ENCODE measurements around the gene KIRREL1. TPM values are rescaled to one million over a fixed set of nuclear protein-coding genes. Genes with fewer than 3 reads are reported as not detected.

The KIRREL1 gene
- 10 to 100 TPM in 2 of 4 donors, 1 to 10 TPM in 2; 8.2 to 18.3 (median 12.6) TPM for total RNA-seq

GRCh38 chr1:157993147-157993917 lies at the start of gene KIRREL1:
Gene KIRREL1, plus strand, starts transcription at chr1:157993645. Its CDS starts 32 bp downstream, at chr1:157993677.
- Histone ChIP-seq H3K4me1 (peaks cover 0 to 26% (median 8%) of the 10 kb centered on the region in 4 donors), H3K27ac (peak within 1 kb of the TSS; percentile 88 to 92 (median 90)), H3K36me3 (no peaks in the 10 kb centered on the region), H3K4me3 (peak within 1 kb of the TSS; percentile 63 to 74 (median 69)), H3K27me3 (peaks cover 20% of the 10 kb centered on the region), H3K9me3 (no peaks in the 10 kb centered on the region)
- intact Hi-C loops (cut with DNase I; ENCODE audit: low total_unique reads) = loop anchor here (5.0 kb wide), 2 partner anchors 44 to 94 kb away; no protein-coding TSS in a partner anchor
- 2% methylated on average over 31 of the region's 62 CpGs; no CpG with 5 or more reads in 1 of the 2 donors for WGBS, 2 donors (ENCODE audit: low coverage in 1 of 2)
- peak; percentile 50 for DNase-seq
- in situ Hi-C loops (cut with MboI; ENCODE audit: low pct_ligation_motif_present in 1 of 4, low pct_unique_long_range_greater_than_20kb in 1 of 4, low sequenced_read_pairs in 3 of 4) = loop anchor here in 1 of 4 donors (25.0 kb wide), 1 partner anchor 94 kb away; no protein-coding TSS in a partner anchor
- TF ChIP-seq POLR2A (IDR thresholded peaks at IDR 0.05) = no peak
- peak in 2 of 3 donors; percentile 41 to 72 for TF ChIP-seq POLR2AphosphoS5 (IDR thresholded peaks at IDR 0.05)

GRCh38 chr1:157944663-157945280 lies 48.7 kb upstream of the KIRREL1 start:
- Histone ChIP-seq H3K4me3 (no peak overlapping the region), H3K4me1 (peaks cover 0 to 5% (median 0%) of the 10 kb centered on the region in 4 donors), H3K9me3 (no peaks in the 10 kb centered on the region), H3K27ac (no peak overlapping the region), H3K27me3 (no peaks in the 10 kb centered on the region), H3K36me3 (no peaks in the 10 kb centered on the region)
- TF ChIP-seq POLR2AphosphoS5 (IDR thresholded peaks at IDR 0.05) (no peak), EP300 (IDR thresholded peaks at IDR 0.05; ENCODE audit: low read depth) (no peak), CTCF (IDR thresholded peaks at IDR 0.05) (no peak), POLR2A (IDR thresholded peaks at IDR 0.05) (no peak)
- DNase-seq = no peak
- 38 to 61% methylated on average over 2 to 5 of the region's 5 CpGs for WGBS, 2 donors (ENCODE audit: low coverage in 1 of 2)
- intact Hi-C loops (cut with DNase I; ENCODE audit: low total_unique reads) = no loop called here
- in situ Hi-C loops (cut with MboI; ENCODE audit: low pct_ligation_motif_present in 1 of 4, low pct_unique_long_range_greater_than_20kb in 1 of 4, low sequenced_read_pairs in 3 of 4) = no loop called here

GRCh38 chr1:157948312-157949073 lies 45.0 kb upstream of the KIRREL1 start:
- Histone ChIP-seq H3K4me3 (no peak overlapping the region), H3K36me3 (no peaks in the 10 kb centered on the region), H3K27me3 (no peaks in the 10 kb centered on the region), H3K9me3 (no peaks in the 10 kb centered on the region), H3K4me1 (peaks cover 0 to 11% (median 0%) of the 10 kb centered on the region in 4 donors), H3K27ac (no peak overlapping the region)
- WGBS, 2 donors (ENCODE audit: low coverage in 1 of 2) = 64% methylated on average over 6 of the region's 6 CpGs; no CpG with 5 or more reads in 1 of the 2 donors
- TF ChIP-seq POLR2A (IDR thresholded peaks at IDR 0.05) (no peak), EP300 (IDR thresholded peaks at IDR 0.05; ENCODE audit: low read depth) (no peak), POLR2AphosphoS5 (IDR thresholded peaks at IDR 0.05) (no peak), CTCF (IDR thresholded peaks at IDR 0.05) (peak in 2 of 5 experiments; percentile 22 to 29)
- in situ Hi-C loops (cut with MboI; ENCODE audit: low pct_ligation_motif_present in 1 of 4, low pct_unique_long_range_greater_than_20kb in 1 of 4, low sequenced_read_pairs in 3 of 4) (no loop called here), intact Hi-C loops (cut with DNase I; ENCODE audit: low total_unique reads) (no loop called here)
- peak; percentile 35 for DNase-seq

GRCh38 chr1:157949074-157949354 lies 44.4 kb upstream of the KIRREL1 start:
- Histone ChIP-seq H3K9me3 (no peaks in the 10 kb centered on the region), H3K4me1 (peaks cover 0 to 11% (median 0%) of the 10 kb centered on the region in 4 donors), H3K27me3 (no peaks in the 10 kb centered on the region), H3K27ac (no peak overlapping the region), H3K4me3 (no peak overlapping the region), H3K36me3 (no peaks in the 10 kb centered on the region)
- in situ Hi-C loops (cut with MboI; ENCODE audit: low pct_ligation_motif_present in 1 of 4, low pct_unique_long_range_greater_than_20kb in 1 of 4, low sequenced_read_pairs in 3 of 4) = no loop called here
- DNase-seq = no peak
- intact Hi-C loops (cut with DNase I; ENCODE audit: low total_unique reads) = no loop called here
- TF ChIP-seq EP300 (IDR thresholded peaks at IDR 0.05; ENCODE audit: low read depth) (no peak), CTCF (IDR thresholded peaks at IDR 0.05) (no peak), POLR2AphosphoS5 (IDR thresholded peaks at IDR 0.05) (no peak), POLR2A (IDR thresholded peaks at IDR 0.05) (no peak)

Data from transverse colon (tissue), 4 donors.